ENCODE measurements around the gene SARS1. TPM values are rescaled to one million over a fixed set of nuclear protein-coding genes. Genes with fewer than 3 reads are reported as not detected.

SARS1 gene
- total RNA-seq, 1 donor from 2014 or later = 87.7 TPM

DNA sequence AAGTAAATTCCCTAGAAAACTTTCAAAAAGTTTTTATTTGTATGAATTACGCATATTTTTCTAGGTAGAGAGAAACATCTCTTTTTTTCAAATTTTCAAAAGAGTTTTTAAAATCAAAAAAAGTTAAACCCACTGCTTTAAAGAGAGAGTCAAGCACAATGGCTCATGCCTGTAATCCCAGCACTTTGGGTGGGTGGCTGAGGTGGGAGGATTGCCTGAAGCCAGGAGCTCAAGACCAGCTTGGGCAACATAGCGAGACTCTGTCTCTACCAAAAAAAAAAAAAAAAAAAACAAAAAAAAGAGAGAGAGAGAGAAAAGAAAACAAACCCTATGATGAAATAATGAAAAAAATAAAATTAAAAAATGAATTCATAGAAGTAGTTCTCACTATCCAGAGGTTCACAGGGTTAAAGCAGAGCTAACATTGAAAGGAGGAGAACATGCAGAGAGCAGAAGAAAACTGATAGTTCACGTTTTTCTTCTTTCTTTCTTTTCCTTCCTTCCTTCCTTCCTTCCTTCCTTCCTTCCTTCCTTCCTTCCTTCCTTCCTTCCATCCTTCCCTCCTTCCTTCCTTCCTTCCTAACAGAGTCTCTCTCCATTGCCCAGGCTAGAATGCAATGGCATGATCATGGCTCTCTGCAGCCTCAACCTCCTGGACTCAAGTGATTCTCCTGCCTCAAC lies 30.5 kb upstream of the SARS1 start:
- Histone ChIP-seq H3K9ac (ENCODE audit: low read depth in 1 of 3, low read length in 3 of 3) (no peak overlapping the region), H3K4me1 (ENCODE audit: control insufficient read depth in 3 of 3, insufficient read depth in 3 of 3, low read length in 3 of 3) (peaks cover 0 to 5% (median 4%) of the 10 kb centered on the region in 3 donors), H3K9me3 (ENCODE audit: control insufficient read depth in 3 of 3, low read length in 3 of 3) (no peaks in the 10 kb centered on the region), H3K36me3 (ENCODE audit: control insufficient read depth in 3 of 3, insufficient read depth in 3 of 3, low read length in 3 of 3) (no peaks in the 10 kb centered on the region), H3K4me3 (ENCODE audit: low read length in 3 of 3) (no peak overlapping the region), H3K27ac (ENCODE audit: low read depth, low read length) (no peak overlapping the region), H3K27me3 (ENCODE audit: control insufficient read depth in 3 of 3, insufficient read depth in 3 of 3, low read length in 3 of 3) (no peaks in the 10 kb centered on the region)

DNA sequence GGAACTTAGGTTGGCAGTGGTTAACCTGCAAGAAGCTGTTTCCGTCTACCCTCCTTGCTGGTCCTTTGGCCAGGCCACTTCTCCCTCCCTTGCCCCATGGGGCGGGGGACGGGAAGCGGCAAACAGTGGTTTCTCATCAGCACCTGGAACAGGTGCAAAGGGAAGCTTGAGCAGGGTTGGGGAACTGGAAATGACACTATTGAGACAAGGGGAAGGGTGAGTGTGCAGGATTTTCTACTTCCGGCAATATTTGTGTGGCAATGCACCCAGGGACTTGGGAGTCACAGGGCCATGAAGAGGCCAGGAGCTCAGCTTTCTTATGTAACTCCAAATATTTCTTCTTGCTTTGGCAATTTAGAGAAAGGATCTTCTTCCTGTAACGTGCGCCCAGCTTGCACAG lies 29.0 kb upstream of the SARS1 start:
- no peak overlapping the region for H3K27ac ChIP-seq (ENCODE audit: low read depth, low read length)
- peaks cover 0 to 5% (median 4%) of the 10 kb centered on the region in 3 donors for H3K4me1 ChIP-seq (ENCODE audit: control insufficient read depth in 3 of 3, insufficient read depth in 3 of 3, low read length in 3 of 3)
- H3K9me3 ChIP-seq (ENCODE audit: control insufficient read depth in 3 of 3, low read length in 3 of 3) = no peaks in the 10 kb centered on the region
- H3K4me3 ChIP-seq (ENCODE audit: low read length in 3 of 3) = no peak overlapping the region
- no peaks in the 10 kb centered on the region for H3K36me3 ChIP-seq (ENCODE audit: control insufficient read depth in 3 of 3, insufficient read depth in 3 of 3, low read length in 3 of 3)
- H3K27me3 ChIP-seq (ENCODE audit: control insufficient read depth in 3 of 3, insufficient read depth in 3 of 3, low read length in 3 of 3) = no peaks in the 10 kb centered on the region
- H3K9ac ChIP-seq (ENCODE audit: low read depth in 1 of 3, low read length in 3 of 3) = no peak overlapping the region

DNA sequence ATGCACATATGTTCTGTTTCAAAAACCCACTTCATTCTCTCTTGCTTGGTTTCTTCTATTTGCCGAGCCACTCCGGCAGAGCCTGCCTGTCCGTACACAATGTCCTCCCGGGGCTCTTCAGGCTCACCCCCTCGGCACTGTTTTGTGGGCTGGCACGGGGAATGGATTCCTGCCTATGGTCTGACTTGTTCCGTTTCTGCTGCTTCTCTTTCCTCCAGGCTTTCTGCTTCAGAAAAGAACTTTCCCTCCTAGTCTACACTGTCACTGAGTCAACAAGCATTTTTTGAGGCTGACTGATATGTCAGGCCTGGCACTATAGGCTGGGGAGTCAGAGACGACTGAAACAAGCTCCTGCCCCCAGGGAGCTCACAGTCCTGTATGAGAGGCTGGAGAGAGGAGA lies 28.4 kb upstream of the SARS1 start:
- H3K4me1 ChIP-seq (ENCODE audit: control insufficient read depth in 3 of 3, insufficient read depth in 3 of 3, low read length in 3 of 3) = peaks cover 0 to 5% (median 4%) of the 10 kb centered on the region in 3 donors
- H3K27me3 ChIP-seq (ENCODE audit: control insufficient read depth in 3 of 3, insufficient read depth in 3 of 3, low read length in 3 of 3) = no peaks in the 10 kb centered on the region
- no peak overlapping the region for H3K4me3 ChIP-seq (ENCODE audit: low read length in 3 of 3)
- no peaks in the 10 kb centered on the region for H3K9me3 ChIP-seq (ENCODE audit: control insufficient read depth in 3 of 3, low read length in 3 of 3)
- H3K9ac ChIP-seq (ENCODE audit: low read depth in 1 of 3, low read length in 3 of 3) = no peak overlapping the region
- no peak overlapping the region for H3K27ac ChIP-seq (ENCODE audit: low read depth, low read length)
- no peaks in the 10 kb centered on the region for H3K36me3 ChIP-seq (ENCODE audit: control insufficient read depth in 3 of 3, insufficient read depth in 3 of 3, low read length in 3 of 3)

DNA sequence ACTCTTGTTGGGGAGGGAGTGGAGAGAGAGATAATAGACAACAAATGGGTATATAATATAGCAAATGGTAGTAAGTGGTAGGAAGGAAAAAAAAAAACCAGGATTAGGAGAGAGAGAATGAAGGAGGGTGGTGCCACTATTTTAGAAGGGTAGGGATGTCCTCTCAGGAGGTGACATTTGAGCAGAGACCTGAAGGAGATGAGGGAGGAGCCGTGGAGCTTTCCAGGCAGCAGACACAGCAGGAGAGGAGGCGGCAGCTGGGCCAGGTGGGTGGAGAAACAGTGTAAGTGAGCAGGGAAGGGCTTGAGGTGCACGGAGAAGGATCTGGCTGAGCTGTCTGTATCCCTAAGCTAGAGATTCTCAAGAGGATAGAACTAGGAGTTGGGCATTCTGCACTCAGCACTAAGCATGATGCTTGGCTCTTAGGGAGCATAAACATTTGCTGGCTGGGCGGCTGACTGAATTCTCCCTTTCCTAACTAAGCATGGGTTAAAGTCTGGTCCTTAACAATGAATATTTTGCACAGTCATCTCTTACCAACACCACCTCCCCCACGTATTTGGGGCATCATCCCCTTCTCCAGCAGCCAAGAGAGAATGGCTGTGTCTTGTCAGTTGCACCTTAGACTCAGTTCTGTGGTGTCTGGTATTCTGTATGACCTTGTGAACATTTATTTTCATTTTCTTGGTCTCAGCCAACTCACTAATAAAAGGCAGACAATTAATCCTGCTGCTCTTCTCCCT lies 27.6 kb upstream of the SARS1 start:
- no peak overlapping the region for H3K4me3 ChIP-seq (ENCODE audit: low read length in 3 of 3)
- H3K27me3 ChIP-seq (ENCODE audit: control insufficient read depth in 3 of 3, insufficient read depth in 3 of 3, low read length in 3 of 3) = no peaks in the 10 kb centered on the region
- H3K27ac ChIP-seq (ENCODE audit: low read depth, low read length) = no peak overlapping the region
- H3K4me1 ChIP-seq (ENCODE audit: control insufficient read depth in 3 of 3, insufficient read depth in 3 of 3, low read length in 3 of 3) = peaks cover 0 to 5% (median 4%) of the 10 kb centered on the region in 3 donors
- no peaks in the 10 kb centered on the region for H3K9me3 ChIP-seq (ENCODE audit: control insufficient read depth in 3 of 3, low read length in 3 of 3)
- H3K36me3 ChIP-seq (ENCODE audit: control insufficient read depth in 3 of 3, insufficient read depth in 3 of 3, low read length in 3 of 3) = no peaks in the 10 kb centered on the region
- no peak overlapping the region for H3K9ac ChIP-seq (ENCODE audit: low read depth in 1 of 3, low read length in 3 of 3)

DNA sequence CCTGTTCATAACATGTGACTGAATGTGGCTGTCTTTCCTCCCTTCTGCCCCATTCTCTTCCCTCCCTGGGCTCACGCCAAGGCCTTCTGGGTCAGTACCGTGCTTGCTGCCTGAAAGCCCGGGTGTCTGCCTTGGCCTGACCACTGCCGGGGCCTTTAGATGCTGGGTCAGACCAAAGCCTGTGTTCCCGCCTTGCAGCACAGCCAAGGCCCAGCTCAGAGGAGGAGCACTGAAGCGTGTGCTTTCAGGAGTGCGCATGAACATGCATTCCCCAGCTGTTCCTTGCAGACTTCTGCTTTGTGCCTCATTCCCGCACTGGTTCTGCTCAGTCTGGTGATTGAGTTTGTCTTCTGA lies 27.0 kb upstream of the SARS1 start:
- H3K27ac ChIP-seq (ENCODE audit: low read depth, low read length) = no peak overlapping the region

DNA sequence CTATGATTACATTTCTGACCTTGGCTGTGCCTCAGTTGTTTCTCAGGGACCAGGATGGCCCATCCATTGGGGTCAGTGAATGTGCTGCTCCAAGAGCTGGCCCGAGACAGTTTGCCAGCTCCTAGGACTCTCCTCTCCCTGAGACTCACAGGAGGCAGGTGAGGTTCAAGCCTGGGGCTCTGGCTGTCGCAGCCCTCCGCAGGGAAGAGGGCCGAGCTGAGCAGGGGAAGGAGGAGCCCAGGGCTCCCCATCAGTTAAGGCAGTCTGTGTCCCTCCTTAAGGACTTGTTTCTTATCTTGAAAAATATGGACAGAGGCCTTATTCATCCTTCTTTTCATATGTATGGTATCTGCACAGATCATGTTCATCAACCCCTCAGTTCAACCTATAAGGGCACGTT lies 26.6 kb upstream of the SARS1 start:
- Histone ChIP-seq H3K4me3 (ENCODE audit: low read length in 3 of 3) (no peak overlapping the region), H3K27me3 (ENCODE audit: control insufficient read depth in 3 of 3, insufficient read depth in 3 of 3, low read length in 3 of 3) (no peaks in the 10 kb centered on the region), H3K9me3 (ENCODE audit: control insufficient read depth in 3 of 3, low read length in 3 of 3) (no peaks in the 10 kb centered on the region), H3K4me1 (ENCODE audit: control insufficient read depth in 3 of 3, insufficient read depth in 3 of 3, low read length in 3 of 3) (peaks cover 0 to 5% (median 4%) of the 10 kb centered on the region in 3 donors), H3K36me3 (ENCODE audit: control insufficient read depth in 3 of 3, insufficient read depth in 3 of 3, low read length in 3 of 3) (no peaks in the 10 kb centered on the region), H3K27ac (ENCODE audit: low read depth, low read length) (no peak overlapping the region), H3K9ac (ENCODE audit: low read depth in 1 of 3, low read length in 3 of 3) (no peak overlapping the region)

More for the DNA sequence above, 27.0 kb upstream of the SARS1 start:
- no peaks in the 10 kb centered on the region for H3K9me3 ChIP-seq (ENCODE audit: control insufficient read depth in 3 of 3, low read length in 3 of 3)
- no peaks in the 10 kb centered on the region for H3K36me3 ChIP-seq (ENCODE audit: control insufficient read depth in 3 of 3, insufficient read depth in 3 of 3, low read length in 3 of 3)
- peaks cover 0 to 5% (median 4%) of the 10 kb centered on the region in 3 donors for H3K4me1 ChIP-seq (ENCODE audit: control insufficient read depth in 3 of 3, insufficient read depth in 3 of 3, low read length in 3 of 3)
- no peak overlapping the region for H3K4me3 ChIP-seq (ENCODE audit: low read length in 3 of 3)
- H3K27me3 ChIP-seq (ENCODE audit: control insufficient read depth in 3 of 3, insufficient read depth in 3 of 3, low read length in 3 of 3) = no peaks in the 10 kb centered on the region
- no peak overlapping the region for H3K9ac ChIP-seq (ENCODE audit: low read depth in 1 of 3, low read length in 3 of 3)

DNA sequence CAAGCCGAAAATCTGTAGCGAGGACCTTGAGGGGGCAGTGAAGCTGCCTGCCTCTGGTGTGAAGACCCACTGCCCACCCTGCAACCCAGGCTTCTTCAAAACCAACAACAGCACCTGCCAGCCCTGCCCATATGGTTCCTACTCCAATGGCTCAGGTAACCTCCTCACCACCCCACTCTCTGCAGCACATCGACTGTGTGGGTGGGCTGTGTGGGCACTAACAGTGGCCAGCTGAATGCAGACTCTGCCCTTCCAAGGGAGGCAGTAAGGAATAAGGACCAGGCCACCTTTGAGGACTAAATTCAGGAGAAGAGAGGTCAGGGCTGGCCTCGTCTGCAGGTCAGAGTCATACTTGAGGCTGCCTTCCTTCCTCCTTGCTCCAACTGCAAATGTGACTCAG lies 25.5 kb upstream of the SARS1 start:
- Histone ChIP-seq H3K27me3 (ENCODE audit: control insufficient read depth in 3 of 3, insufficient read depth in 3 of 3, low read length in 3 of 3) (no peaks in the 10 kb centered on the region), H3K4me3 (ENCODE audit: low read length in 3 of 3) (no peak overlapping the region)

DNA sequence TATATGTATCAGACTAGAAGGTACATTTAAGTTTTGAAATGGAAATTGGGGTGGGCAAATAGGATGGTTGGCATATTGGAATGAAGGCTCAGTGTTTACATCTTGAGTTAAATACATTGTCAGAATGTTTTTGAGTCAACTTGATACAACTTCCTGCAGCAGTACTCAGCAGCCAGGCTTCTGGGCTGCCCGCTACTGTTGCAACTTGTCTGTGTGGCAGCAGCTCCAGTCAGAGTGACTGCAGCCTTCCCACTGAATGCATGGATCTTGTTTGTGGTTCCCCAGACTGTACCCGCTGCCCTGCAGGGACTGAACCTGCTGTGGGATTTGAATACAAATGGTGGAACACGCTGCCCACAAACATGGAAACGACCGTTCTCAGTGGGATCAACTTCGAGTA lies 24.9 kb upstream of the SARS1 start:
- H3K4me1 ChIP-seq (ENCODE audit: control insufficient read depth in 3 of 3, insufficient read depth in 3 of 3, low read length in 3 of 3) = peaks cover 0 to 5% (median 4%) of the 10 kb centered on the region in 3 donors
- H3K4me3 ChIP-seq (ENCODE audit: low read length in 3 of 3) = no peak overlapping the region
- H3K9ac ChIP-seq (ENCODE audit: low read depth in 1 of 3, low read length in 3 of 3) = no peak overlapping the region
- no peaks in the 10 kb centered on the region for H3K36me3 ChIP-seq (ENCODE audit: control insufficient read depth in 3 of 3, insufficient read depth in 3 of 3, low read length in 3 of 3)
- no peaks in the 10 kb centered on the region for H3K27me3 ChIP-seq (ENCODE audit: control insufficient read depth in 3 of 3, insufficient read depth in 3 of 3, low read length in 3 of 3)
- H3K9me3 ChIP-seq (ENCODE audit: control insufficient read depth in 3 of 3, low read length in 3 of 3) = no peaks in the 10 kb centered on the region
- H3K27ac ChIP-seq (ENCODE audit: low read depth, low read length) = no peak overlapping the region

More for the DNA sequence above, 25.5 kb upstream of the SARS1 start:
- Histone ChIP-seq H3K4me1 (ENCODE audit: control insufficient read depth in 3 of 3, insufficient read depth in 3 of 3, low read length in 3 of 3) (peaks cover 0 to 5% (median 4%) of the 10 kb centered on the region in 3 donors), H3K36me3 (ENCODE audit: control insufficient read depth in 3 of 3, insufficient read depth in 3 of 3, low read length in 3 of 3) (no peaks in the 10 kb centered on the region), H3K9me3 (ENCODE audit: control insufficient read depth in 3 of 3, low read length in 3 of 3) (no peaks in the 10 kb centered on the region), H3K9ac (ENCODE audit: low read depth in 1 of 3, low read length in 3 of 3) (no peak overlapping the region), H3K27ac (ENCODE audit: low read depth, low read length) (no peak overlapping the region)

DNA sequence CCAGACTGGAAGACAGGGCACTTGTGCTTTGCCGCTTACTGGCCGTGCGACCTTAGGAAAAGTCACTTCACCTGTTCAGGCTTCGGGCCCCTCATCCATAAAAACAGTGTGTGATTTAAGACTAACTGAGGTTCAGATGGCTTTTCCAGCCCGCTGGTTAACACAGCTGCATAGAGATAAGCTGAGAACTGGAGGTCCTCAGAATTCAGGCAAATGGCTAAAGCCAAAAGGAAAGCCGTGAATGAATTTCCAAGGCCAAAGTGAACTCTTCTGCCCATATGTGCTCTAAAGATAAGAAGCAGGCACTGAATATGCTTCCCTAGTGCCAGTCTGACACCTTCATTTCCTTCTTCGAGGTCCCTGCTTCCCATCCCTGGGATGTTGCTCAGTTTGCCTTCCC lies 23.5 kb upstream of the SARS1 start:
- peaks cover 0 to 5% (median 4%) of the 10 kb centered on the region in 3 donors for H3K4me1 ChIP-seq (ENCODE audit: control insufficient read depth in 3 of 3, insufficient read depth in 3 of 3, low read length in 3 of 3)
- H3K9me3 ChIP-seq (ENCODE audit: control insufficient read depth in 3 of 3, low read length in 3 of 3) = no peaks in the 10 kb centered on the region

DNA sequence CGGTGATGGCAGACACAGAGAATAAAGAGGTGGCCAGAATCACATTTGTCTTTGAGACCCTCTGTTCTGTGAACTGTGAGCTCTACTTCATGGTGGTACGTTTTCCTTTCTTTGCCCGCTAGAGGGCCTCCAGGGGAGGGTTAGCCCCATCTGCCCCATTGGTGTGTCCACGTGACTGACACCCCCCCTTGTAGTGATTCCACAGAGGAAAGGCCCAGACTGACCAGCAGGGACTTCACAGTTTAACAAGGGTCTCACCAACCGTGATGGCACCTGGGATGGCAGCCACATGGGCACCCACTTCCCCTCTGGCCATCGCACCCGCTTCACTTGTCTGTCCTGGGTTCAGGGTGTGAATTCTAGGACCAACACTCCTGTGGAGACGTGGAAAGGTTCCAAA lies 22.3 kb upstream of the SARS1 start:
- Histone ChIP-seq H3K9me3 (ENCODE audit: control insufficient read depth in 3 of 3, low read length in 3 of 3) (no peaks in the 10 kb centered on the region), H3K36me3 (ENCODE audit: control insufficient read depth in 3 of 3, insufficient read depth in 3 of 3, low read length in 3 of 3) (no peaks in the 10 kb centered on the region), H3K9ac (ENCODE audit: low read depth in 1 of 3, low read length in 3 of 3) (no peak overlapping the region), H3K4me1 (ENCODE audit: control insufficient read depth in 3 of 3, insufficient read depth in 3 of 3, low read length in 3 of 3) (peaks cover 0 to 4% (median 3%) of the 10 kb centered on the region in 3 donors), H3K27me3 (ENCODE audit: control insufficient read depth in 3 of 3, insufficient read depth in 3 of 3, low read length in 3 of 3) (no peaks in the 10 kb centered on the region), H3K4me3 (ENCODE audit: low read length in 3 of 3) (no peak overlapping the region), H3K27ac (ENCODE audit: low read depth, low read length) (no peak overlapping the region)

More for the DNA sequence above, 23.5 kb upstream of the SARS1 start:
- no peak overlapping the region for H3K9ac ChIP-seq (ENCODE audit: low read depth in 1 of 3, low read length in 3 of 3)
- H3K27ac ChIP-seq (ENCODE audit: low read depth, low read length) = no peak overlapping the region
- H3K4me3 ChIP-seq (ENCODE audit: low read length in 3 of 3) = no peak overlapping the region
- no peaks in the 10 kb centered on the region for H3K27me3 ChIP-seq (ENCODE audit: control insufficient read depth in 3 of 3, insufficient read depth in 3 of 3, low read length in 3 of 3)
- no peaks in the 10 kb centered on the region for H3K36me3 ChIP-seq (ENCODE audit: control insufficient read depth in 3 of 3, insufficient read depth in 3 of 3, low read length in 3 of 3)

Measured in skeletal muscle tissue (tissue), 4 donors.